Skeletal muscle cell (primary cell): Measurements from ENCODE around the gene CSTF1.

Source experiments
- DNase-seq: peaks from one replicate; pipeline ENCODE4 v3.0.0-alpha.2; 2010; ENCODE audit warnings: low read depth
- H3K4me3 ChIP-seq: 2 replicates; pipeline ENCODE4 v1.5.1; 2011; ENCODE audit warnings: low read depth, mild to moderate bottlenecking, control low read depth, low read length, moderate library complexity

CSTF1 gene

GRCh38 chr20:56423886-56424285, 31.4 kb downstream of the CSTF1 start:
- no peak overlapping the region for H3K4me3 ChIP-seq
- DNase-seq = no peak

GRCh38 chr20:56424931-56425330, 32.5 kb downstream of the CSTF1 start:
- H3K4me3 ChIP-seq = no peak overlapping the region
- DNase-seq = no peak

GRCh38 chr20:56426026-56426425, 33.6 kb downstream of the CSTF1 start:
- no peak overlapping the region for H3K4me3 ChIP-seq
- DNase-seq = no peak

GRCh38 chr20:56426926-56427325, 34.5 kb downstream of the CSTF1 start:
- no peak overlapping the region for H3K4me3 ChIP-seq
- no peak for DNase-seq

GRCh38 chr20:56427797-56428196, 35.4 kb downstream of the CSTF1 start:
- DNase-seq = no peak

GRCh38 chr20:56428410-56428809, 36.0 kb downstream of the CSTF1 start:
- no peak for DNase-seq
- H3K4me3 ChIP-seq = no peak overlapping the region

More at GRCh38 chr20:56427797-56428196, 35.4 kb downstream of the CSTF1 start:
- no peak overlapping the region for H3K4me3 ChIP-seq

GRCh38 chr20:56428881-56429280, 36.4 kb downstream of the CSTF1 start:
- DNase-seq = no peak
- H3K4me3 ChIP-seq = no peak overlapping the region

GRCh38 chr20:56429502-56429901, 37.1 kb downstream of the CSTF1 start:
- no peak for DNase-seq
- H3K4me3 ChIP-seq = no peak overlapping the region

GRCh38 chr20:56429941-56430340, 37.5 kb downstream of the CSTF1 start:
- no peak overlapping the region for H3K4me3 ChIP-seq
- DNase-seq = no peak

- no peak overlapping the region for H3K4me3 ChIP-seq
- DNase-seq = no peak
Observed at GRCh38 chr20:56430461-56430860, 38.0 kb downstream of the CSTF1 start.

- H3K4me3 ChIP-seq = no peak overlapping the region
- no peak for DNase-seq
Observed at GRCh38 chr20:56430957-56431356, 38.5 kb downstream of the CSTF1 start.

- H3K4me3 ChIP-seq = no peak overlapping the region
- peak; percentile 30 for DNase-seq
Observed at GRCh38 chr20:56431471-56431870, 39.0 kb downstream of the CSTF1 start.

- no peak for DNase-seq
Observed at GRCh38 chr20:56433221-56433879, 40.9 kb downstream of the CSTF1 start.

GRCh38 chr20:56433880-56434255, 41.4 kb downstream of the CSTF1 start:
- H3K4me3 ChIP-seq = no peak overlapping the region
- DNase-seq = peak; percentile 73

More at GRCh38 chr20:56433221-56433879, 40.9 kb downstream of the CSTF1 start:
- no peak overlapping the region for H3K4me3 ChIP-seq

GRCh38 chr20:56437196-56437960, 44.9 kb downstream of the CSTF1 start:
- no peak for DNase-seq
- H3K4me3 ChIP-seq = no peak overlapping the region

- H3K4me3 ChIP-seq = no peak overlapping the region
Observed at GRCh38 chr20:56438284-56438683, 45.8 kb downstream of the CSTF1 start.

GRCh38 chr20:56439771-56440291, 47.4 kb downstream of the CSTF1 start:
- DNase-seq = peak; percentile 97
- no peak overlapping the region for H3K4me3 ChIP-seq

More at GRCh38 chr20:56438284-56438683, 45.8 kb downstream of the CSTF1 start:
- no peak for DNase-seq

GRCh38 chr20:56440346-56441007, 48.0 kb downstream of the CSTF1 start:
- DNase-seq = no peak
- H3K4me3 ChIP-seq = no peak overlapping the region

- no peak overlapping the region for H3K4me3 ChIP-seq
- no peak for DNase-seq
Observed at GRCh38 chr20:56442389-56443365, 50.2 kb downstream of the CSTF1 start.
